Loucy (cell line): ENCODE measurements around the gene CAMTA1.
A peak's percentile ranks its signal among the peaks of the same experiment; 100 is the strongest.

Experiments
- CTCF ChIP-seq: fragments of 200-600 bp; sonication (generic); conservative IDR thresholded peaks from 2 replicates; pipeline ENCODE4 v1.5.1; 2014; ENCODE audit warnings: mild to moderate bottlenecking, antibody characterized with exemption, low read length
- EZH2phosphoT487 ChIP-seq: fragments of 200-600 bp; IDR thresholded peaks from 2 replicates; pipeline ENCODE4 v1.6.1; 2018; ENCODE audit warnings: antibody characterized with exemption, mild to moderate bottlenecking, moderate library complexity, borderline replicate concordance

GRCh38 chr1:7561331-7561921 is 776.2 kb downstream of the CAMTA1 start:
- TF ChIP-seq CTCF (peak; percentile 33), EZH2phosphoT487 (no peak)
